ENCODE data around the gene CRTC3.

The CRTC3 gene

GRCh38 chr15:90562669-90563068 is 32.9 kb downstream of the CRTC3 start:
- DNase-seq (ENCODE audit: low read depth in 3 of 3): no peak

GRCh38 chr15:90563463-90563862 is 33.7 kb downstream of the CRTC3 start:
- DNase-seq (ENCODE audit: low read depth in 3 of 3): no peak

- no peak for DNase-seq (ENCODE audit: low read depth in 3 of 3)
Observed at GRCh38 chr15:90564051-90564450, 34.3 kb downstream of the CRTC3 start.

GRCh38 chr15:90564590-90564989 is 34.9 kb downstream of the CRTC3 start:
- DNase-seq (ENCODE audit: low read depth in 3 of 3): no peak

- DNase-seq (ENCODE audit: low read depth in 3 of 3): no peak
Observed at GRCh38 chr15:90565866-90566265, 36.1 kb downstream of the CRTC3 start.

GRCh38 chr15:90570643-90571042 is 40.9 kb downstream of the CRTC3 start:
- DNase-seq (ENCODE audit: low read depth in 3 of 3): no peak

- DNase-seq (ENCODE audit: low read depth in 3 of 3): no peak
Observed at GRCh38 chr15:90571063-90571541, 41.4 kb downstream of the CRTC3 start.

GRCh38 chr15:90572893-90573292 is 43.2 kb downstream of the CRTC3 start:
- no peak for DNase-seq (ENCODE audit: low read depth in 3 of 3)

- no peak for DNase-seq (ENCODE audit: low read depth in 3 of 3)
Observed at GRCh38 chr15:90576711-90577389, 47.1 kb downstream of the CRTC3 start.

GRCh38 chr15:90579213-90579612 is 49.5 kb downstream of the CRTC3 start:
- DNase-seq (ENCODE audit: low read depth in 3 of 3): no peak

- no peak for DNase-seq (ENCODE audit: low read depth in 3 of 3)
Observed at GRCh38 chr15:90580099-90580498, 50.4 kb downstream of the CRTC3 start.

- no peak for DNase-seq (ENCODE audit: low read depth in 3 of 3)
Observed at GRCh38 chr15:90580541-90580940, 50.8 kb downstream of the CRTC3 start.

GRCh38 chr15:90580946-90581345 is 51.2 kb downstream of the CRTC3 start:
- DNase-seq (ENCODE audit: low read depth in 3 of 3): no peak

- no peak for DNase-seq (ENCODE audit: low read depth in 3 of 3)
Observed at GRCh38 chr15:90581771-90582352, 52.1 kb downstream of the CRTC3 start.

GRCh38 chr15:90582553-90582952 is 52.8 kb downstream of the CRTC3 start:
- no peak for DNase-seq (ENCODE audit: low read depth in 3 of 3)

- no peak for DNase-seq (ENCODE audit: low read depth in 3 of 3)
Observed at GRCh38 chr15:90583471-90584252, 53.9 kb downstream of the CRTC3 start.

GRCh38 chr15:90584841-90585240 is 55.1 kb downstream of the CRTC3 start:
- no peak for DNase-seq (ENCODE audit: low read depth in 3 of 3)

GRCh38 chr15:90585863-90586262 is 56.1 kb downstream of the CRTC3 start:
- DNase-seq (ENCODE audit: low read depth in 3 of 3): no peak

- no peak for DNase-seq (ENCODE audit: low read depth in 3 of 3)
Observed at GRCh38 chr15:90586948-90587347, 57.2 kb downstream of the CRTC3 start.

GRCh38 chr15:90588427-90588826 is 58.7 kb downstream of the CRTC3 start:
- no peak for DNase-seq (ENCODE audit: low read depth in 3 of 3)

GRCh38 chr15:90591524-90591923 is 61.8 kb downstream of the CRTC3 start:
- no peak for DNase-seq (ENCODE audit: low read depth in 3 of 3)

- no peak for DNase-seq (ENCODE audit: low read depth in 3 of 3)
Observed at GRCh38 chr15:90592131-90592881, 62.6 kb downstream of the CRTC3 start.

Data from stimulated activated CD4-positive, alpha-beta T cell treated with anti-CD3 and anti-CD28 coated beads, TNF-alpha, amount 100 ng/mL, for 48 hours (primary cell).